Glomerular visceral epithelial cell (primary cell): ENCODE results near the gene SRF.
A peak's percentile ranks its signal among the peaks of the same experiment; 100 is the strongest.

Experiments used
- DNase-seq: peaks from one replicate; pipeline ENCODE4 v3.0.0-alpha.2; 2016; ENCODE audit errors: extremely low spot score

Gene SRF

DNA sequence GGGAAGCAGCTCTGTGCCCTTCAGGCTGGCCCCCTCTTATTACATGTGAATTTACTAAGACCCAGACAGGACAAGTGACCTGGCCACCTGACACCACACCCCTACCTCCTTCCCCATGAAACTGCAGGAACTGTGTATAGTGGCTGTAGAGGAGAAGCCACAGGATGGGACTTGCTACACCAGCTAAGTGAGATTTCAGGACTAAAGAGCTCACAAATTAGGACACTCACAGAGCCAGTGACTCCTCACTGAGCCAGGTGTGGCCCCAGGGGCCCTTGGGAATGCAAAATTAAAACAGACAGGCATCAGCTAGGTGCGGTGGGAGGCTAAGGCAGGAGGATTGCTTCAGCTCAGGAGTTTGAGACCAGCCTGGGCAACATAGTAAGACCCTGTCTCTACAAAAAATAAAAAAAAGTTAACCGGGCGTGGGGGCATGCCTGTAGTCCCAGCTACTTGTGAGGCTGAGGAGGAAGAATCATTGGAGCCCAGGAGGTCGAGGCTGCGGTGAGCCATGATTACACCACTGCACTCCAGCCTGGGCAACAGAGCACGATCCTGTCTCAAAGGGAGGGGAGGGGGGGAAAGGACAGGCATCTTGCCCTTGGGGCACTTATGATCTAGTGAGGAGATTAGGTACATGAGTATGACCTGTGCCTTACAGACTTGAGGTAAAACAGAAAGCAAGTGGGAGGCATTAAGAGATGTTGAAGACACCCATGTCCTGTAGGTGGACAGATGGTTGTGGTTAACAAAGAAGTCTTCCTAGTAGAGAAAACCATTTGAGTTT lies 23.2 kb upstream of the SRF start:
- no peak for DNase-seq

DNA sequence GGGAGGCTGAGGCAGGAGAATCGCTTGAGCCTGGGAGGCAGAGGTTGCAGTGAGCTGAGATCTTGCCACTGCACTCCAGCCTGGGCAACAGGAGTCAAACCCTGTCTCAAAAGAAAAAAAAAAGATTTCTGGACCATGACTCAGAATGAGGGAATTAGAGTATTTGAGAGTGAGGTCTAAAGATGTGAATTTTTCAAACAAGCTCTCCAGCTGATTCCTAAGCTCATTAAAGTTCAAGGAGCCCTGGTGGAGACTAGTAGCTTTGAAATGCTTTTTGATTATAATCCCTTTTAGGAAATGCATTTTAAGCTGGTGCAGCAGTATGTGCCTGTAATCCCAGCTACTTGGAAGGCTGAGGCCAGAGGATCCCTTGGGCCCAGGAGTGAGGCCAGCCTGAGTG lies 21.8 kb upstream of the SRF start:
- no peak for DNase-seq

DNA sequence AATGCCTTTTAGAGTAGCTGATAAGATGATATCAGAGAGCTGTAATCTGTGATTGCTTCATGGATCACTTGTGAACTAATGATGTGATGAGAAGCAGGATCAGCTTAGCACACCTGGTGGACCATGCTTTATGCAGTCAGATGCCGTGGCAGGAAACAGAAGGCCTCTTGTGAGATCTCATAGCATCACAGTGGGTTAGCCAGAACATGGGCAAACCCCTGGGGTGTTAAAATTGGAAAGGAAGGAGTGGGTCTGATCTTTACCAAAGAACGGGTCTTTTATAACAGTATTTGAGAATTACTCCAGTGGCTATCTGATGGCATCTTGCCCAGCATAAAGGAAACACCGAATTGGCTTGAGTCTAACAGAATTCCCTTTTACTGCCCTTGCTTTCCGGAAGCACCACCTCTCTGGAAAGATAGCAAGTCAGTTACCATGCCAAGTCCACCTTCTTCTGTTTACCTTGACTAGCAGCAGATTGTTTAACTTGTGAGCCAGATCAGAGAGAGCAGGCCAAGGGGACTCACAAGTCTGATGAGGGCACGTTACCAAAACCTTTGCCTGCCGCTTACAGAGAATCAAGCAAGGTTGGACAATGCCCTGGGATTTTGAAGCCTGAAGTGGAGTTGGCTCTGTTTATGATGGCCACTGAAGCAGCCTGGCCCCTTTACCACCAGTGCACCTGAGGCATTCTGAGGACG lies 20.9 kb upstream of the SRF start:
- DNase-seq: no peak

DNA sequence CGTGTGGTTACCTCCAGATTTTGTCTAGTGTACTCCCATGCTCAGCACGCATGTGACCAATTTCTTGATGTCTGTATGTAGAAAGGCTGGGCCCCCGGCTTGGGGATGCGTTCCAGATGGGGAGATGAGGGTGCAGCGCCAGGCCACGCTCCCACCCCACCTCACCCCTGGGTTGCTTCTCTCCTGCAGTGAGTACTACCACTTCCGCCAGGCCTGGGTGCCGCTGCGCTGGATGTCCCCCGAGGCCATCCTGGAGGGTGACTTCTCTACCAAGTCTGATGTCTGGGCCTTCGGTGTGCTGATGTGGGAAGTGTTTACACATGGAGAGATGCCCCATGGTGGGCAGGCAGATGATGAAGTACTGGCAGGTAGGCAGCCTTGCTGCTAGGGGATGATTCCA lies 11.5 kb upstream of the SRF start:
- no peak for DNase-seq

DNA sequence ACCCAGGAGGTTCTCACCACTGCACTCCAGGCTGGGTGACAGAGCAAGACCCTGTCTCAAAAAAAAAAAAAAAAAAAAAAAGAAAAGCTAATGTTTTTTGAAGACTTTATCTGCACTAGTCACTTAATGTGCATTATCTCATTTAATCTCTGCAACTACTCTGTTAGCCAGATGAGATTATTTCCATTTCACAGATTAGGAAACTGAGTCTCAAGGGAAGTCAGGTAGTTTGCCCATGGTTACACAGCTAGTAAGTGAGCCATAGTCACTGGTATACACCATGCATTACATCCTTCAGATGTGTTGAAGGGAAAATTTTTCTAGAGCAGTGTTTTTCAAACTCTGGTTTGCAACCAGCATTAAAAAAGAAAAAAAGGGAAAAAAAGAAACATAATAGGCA lies 7.2 kb upstream of the SRF start:
- no peak for DNase-seq

DNA sequence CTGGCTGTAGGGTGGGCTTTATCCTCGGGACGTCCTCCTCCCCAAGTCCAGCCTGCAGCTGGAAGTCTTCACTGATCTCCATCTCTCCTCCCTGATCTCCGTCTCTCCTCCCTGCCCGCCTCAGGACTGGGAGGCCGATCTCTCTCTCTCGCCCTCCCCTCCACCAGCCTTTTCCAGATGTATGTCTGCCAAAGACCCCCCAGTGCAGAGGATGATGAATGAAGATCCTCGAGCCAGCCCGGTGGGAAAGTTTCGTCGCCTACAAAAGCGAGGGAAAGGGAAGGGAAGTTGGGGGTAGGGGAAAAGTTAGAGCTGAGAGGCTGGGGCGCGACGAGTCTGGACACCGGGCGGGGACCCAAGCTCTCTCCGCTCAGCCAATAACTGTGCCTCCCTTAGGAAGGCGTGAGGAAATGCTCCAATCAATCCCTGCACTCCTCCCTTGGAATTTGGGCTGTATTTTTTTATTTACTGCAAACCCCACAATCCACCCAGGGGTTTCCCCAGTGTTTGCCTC lies 595 bp upstream of the SRF start:
- DNase-seq: no peak

DNA sequence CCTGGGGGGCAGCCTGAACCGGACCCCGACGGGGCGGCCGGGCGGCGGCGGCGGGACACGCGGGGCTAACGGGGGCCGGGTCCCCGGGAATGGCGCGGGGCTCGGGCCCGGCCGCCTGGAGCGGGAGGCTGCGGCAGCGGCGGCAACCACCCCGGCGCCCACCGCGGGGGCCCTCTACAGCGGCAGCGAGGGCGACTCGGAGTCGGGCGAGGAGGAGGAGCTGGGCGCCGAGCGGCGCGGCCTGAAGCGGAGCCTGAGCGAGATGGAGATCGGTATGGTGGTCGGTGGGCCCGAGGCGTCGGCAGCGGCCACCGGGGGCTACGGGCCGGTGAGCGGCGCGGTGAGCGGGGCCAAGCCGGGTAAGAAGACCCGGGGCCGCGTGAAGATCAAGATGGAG lies 636 bp downstream of the SRF start:
- DNase-seq: no peak

DNA sequence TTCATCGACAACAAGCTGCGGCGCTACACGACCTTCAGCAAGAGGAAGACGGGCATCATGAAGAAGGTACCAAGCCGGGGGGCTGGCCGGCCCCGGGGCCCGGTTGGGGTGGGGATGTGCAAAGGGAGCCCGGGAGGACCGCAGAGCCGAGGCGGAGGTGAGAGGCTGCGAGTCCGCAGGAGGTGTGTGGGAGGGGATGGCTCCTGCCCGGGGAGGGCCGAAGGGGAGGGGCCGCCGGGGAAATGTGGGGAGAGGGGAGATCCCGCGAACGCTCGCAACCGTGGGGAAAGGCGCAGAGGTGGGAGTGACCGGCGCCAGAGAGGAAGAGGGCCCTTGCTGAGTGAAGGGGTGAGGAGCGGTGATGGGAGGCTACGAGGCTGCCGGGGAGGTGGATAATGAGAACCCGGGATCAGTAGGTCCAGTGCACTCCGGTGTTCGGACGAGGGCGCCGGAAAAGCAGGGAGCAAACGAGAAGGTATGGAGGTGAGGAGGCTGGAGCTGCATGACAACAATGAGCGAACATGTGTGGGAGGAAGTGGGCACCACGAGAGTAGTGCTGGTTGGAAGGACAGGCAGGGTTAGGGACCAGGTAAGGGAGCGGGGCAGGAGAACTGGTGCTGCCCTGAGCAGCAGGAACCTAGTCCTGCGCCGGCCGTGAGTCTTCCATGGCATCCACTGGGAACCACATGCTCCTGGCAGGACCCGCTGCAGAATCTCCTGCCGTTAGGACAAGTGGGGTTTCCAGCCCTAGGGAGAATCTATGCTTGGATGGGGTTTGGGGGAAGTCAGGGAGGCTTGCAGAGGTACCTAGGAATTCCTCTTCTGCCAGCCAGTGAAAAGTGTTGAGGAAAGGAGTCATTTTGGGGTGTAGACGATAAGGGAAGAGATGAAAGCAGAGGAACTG lies 1.3 kb downstream of the SRF start:
- DNase-seq: peak; percentile 50

DNA sequence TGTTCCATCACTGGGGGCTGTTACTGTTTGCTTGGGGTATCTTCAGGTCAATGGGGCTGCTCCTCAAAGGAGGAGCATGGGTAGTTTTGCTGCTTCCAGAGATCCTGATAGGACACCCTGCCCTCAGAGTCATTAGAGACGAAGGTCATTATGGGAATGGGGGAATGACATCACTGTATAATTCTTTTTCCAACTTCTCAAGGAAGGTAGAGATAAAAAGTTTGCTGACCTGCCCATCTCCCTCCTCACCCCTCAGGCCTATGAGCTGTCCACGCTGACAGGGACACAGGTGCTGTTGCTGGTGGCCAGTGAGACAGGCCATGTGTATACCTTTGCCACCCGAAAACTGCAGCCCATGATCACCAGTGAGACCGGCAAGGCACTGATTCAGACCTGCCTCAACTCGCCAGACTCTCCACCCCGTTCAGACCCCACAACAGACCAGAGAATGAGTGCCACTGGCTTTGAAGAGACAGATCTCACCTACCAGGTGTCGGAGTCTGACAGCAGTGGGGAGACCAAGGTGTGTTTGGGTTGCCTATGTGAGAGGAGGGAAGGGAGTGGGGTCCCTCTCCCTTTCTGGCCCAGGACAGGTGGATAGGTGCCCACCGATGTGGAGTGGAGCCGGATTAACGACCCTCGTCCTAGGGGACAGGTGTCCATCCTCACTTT lies 2.7 kb downstream of the SRF start:
- no peak for DNase-seq

DNA sequence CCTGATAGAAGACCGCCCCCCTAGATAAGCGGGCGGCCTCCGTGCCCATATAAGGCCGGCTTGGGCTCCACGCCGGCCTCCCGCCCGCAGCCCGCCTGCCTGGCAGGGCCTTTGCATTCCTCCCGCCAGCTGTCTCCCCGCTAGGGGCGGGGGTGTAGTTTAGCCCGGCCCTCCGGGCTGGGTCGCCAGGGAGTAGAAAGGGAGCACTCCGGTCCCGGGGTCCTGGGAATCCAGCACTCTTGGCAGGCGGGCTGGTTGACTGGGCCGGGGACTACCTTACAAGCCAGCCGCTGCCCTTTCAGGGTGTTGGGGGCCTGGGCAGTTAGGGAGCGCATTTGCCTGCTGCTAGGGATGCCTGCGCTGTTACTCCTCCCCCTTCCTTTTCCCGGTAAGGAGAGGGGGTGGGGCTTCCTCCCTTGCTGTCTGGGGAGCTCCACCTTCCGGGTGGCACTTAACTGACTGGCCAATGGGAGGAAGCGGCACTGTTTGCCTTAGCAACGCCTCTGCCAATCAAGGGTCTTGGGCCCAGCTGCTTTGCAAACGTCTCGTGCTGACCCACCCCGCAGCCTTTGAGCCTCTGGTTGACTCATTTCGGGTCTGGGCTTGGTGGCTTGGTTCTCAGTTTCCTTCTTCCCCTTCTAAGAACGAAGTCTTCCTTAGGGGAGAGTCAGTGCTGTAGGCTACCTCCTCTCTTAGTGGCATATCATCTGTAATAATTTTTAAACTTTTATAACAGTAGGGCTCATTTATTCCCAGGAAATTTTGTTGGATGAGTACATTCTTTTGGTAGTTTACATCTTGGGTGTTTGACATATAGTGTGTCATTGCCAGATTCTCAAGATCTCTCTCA lies 3.4 kb downstream of the SRF start:
- peak; percentile 99 for DNase-seq

DNA sequence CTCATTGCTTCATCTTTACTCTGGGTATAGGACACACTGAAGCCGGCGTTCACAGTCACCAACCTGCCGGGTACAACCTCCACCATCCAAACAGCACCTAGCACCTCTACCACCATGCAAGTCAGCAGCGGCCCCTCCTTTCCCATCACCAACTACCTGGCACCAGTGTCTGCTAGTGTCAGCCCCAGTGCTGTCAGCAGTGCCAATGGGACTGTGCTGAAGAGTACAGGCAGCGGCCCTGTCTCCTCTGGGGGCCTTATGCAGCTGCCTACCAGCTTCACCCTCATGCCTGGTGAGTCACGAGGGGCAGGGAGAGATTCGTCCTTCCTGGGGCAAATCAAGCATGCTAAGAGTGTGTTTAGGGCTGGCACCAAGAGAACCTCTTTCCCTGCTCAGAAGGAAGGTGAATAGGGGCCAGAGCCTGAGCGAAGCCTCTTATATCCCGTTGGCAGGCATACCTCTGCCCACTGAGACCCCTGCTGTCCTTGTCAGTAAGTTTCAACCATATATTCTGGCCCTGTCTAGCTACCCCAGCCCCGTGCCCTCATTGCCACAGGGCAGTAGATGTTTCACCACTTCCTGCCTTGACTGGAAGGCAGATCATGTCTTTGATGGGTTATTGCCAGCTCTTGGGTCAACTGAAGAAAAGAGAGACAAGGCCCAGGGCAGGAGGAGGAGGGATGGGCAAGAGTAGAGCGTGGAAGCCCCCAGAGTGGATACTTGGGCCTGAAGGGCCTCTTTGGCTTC lies 4.8 kb downstream of the SRF start:
- no peak for DNase-seq

DNA sequence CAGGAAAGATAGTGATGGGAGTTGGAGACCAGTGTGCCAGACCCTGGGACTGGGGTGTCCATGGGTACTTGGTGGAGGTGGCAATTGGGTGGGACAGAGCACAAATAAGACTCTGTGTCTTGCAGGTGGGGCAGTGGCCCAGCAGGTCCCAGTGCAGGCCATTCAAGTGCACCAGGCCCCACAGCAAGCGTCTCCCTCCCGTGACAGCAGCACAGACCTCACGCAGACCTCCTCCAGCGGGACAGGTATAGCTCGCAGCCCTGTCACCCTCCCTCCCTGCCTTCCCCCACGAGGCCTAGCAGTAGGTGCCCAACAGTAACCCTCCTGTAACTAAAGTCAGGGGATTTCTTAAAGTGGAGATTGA lies 5.3 kb downstream of the SRF start:
- DNase-seq: no peak

DNA sequence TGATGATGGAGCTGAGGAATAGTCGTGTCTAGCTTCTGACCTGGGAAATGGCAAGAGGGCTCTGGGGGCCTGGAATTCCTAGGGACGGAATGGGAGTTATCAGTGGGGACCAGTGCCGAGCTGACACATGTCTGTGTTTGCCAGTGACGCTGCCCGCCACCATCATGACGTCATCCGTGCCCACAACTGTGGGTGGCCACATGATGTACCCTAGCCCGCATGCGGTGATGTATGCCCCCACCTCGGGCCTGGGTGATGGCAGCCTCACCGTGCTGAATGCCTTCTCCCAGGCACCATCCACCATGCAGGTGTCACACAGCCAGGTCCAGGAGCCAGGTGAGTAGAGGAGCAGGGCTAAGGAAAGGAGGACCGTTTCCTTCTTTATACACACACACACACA lies 7.1 kb downstream of the SRF start:
- no peak for DNase-seq

DNA sequence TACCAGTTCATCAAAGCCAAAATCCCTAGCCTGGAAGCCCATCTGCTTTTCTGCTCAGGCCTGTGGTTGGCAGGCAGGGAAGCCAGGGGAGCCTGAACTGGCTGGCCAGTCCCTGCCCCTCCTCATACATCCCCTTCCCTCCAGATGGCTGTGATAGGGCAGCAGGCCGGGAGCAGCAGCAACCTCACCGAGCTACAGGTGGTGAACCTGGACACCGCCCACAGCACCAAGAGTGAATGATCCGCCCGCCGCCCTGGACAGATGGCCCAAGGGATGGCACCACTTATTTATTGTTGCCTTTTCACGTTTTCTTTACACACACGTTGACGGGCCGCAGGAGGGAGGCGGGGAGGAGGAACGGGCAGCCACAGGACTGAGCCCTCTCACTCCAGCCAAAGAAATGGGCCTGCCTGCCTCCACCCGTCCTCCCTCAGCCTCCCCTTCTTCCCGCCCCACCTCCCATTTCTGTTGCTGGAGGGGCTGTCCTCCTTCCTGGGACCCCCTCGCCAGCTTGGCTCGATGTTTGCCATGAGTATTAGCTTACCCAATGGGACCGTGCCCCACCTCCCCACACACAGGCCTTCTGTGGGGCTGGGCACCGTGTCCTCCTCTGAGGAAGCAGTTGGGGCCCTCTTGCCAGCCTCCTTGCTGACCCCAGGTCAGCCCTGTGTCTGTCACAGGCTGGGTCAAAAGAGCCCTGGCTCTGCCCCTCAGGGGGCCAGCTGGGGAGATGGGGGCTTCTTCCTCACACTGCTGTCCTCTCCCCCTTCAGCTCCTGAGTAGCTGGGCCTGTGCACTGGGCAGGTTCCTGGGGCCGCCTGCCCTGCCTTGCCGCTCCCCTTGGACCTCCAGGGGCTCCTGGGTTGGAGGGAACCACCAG lies 8.1 kb downstream of the SRF start:
- no peak for DNase-seq

DNA sequence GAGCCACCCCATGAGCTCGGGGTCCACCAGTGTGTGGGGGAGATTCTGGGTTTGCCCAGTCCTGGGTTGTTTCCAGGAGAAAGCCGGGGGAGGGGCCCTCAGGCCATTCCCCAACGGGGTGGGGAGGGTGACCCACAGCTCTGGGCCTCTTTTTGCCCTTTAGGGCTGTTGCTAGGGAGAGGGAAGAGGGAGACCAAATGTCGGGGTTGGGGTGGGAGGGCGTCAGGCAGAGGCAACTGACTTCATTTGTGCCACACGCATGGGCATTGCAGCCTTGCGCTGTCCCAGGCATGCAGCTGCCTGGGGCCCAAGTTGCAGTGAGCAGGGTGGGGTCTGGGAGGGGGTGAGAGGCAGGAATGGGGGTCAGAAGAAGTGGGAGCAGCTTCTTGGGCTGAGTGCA lies 9.0 kb downstream of the SRF start:
- no peak for DNase-seq

DNA sequence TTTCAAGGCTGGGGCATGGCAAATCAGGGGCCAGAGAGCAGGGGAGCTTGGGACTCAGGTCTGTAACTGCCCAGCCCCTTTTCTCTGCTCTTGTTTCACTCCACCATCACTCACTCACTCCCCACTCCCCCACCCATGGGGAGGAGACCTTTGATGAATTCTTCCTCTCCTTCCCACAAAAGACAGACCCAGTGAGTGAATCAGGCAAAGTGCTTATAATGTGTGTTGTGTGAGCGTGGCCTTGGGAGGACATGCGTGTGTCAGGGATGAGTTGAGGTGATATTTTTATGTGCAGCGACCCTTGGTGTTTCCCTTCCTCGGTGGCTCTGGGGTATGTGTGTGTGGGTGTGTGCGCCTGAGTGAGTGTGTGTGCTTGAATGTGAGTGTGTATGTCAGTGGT lies 9.9 kb downstream of the SRF start:
- no peak for DNase-seq

DNA sequence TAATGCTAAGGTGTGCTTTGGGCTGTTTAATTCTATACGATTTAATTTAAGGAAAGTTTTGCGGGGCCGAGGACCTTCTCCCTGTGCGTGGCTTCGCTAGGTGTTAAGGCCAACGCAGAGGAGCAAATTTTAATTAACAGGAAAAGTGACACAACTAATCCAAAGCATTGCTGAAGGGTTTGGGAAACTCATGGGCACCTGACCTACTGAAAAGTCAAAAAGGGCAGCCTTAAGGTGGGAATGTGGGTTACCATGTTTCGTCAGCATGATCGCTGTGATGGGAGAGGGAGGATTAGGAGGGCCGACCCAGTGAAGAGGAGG lies 10.5 kb downstream of the SRF start:
- no peak for DNase-seq

DNA sequence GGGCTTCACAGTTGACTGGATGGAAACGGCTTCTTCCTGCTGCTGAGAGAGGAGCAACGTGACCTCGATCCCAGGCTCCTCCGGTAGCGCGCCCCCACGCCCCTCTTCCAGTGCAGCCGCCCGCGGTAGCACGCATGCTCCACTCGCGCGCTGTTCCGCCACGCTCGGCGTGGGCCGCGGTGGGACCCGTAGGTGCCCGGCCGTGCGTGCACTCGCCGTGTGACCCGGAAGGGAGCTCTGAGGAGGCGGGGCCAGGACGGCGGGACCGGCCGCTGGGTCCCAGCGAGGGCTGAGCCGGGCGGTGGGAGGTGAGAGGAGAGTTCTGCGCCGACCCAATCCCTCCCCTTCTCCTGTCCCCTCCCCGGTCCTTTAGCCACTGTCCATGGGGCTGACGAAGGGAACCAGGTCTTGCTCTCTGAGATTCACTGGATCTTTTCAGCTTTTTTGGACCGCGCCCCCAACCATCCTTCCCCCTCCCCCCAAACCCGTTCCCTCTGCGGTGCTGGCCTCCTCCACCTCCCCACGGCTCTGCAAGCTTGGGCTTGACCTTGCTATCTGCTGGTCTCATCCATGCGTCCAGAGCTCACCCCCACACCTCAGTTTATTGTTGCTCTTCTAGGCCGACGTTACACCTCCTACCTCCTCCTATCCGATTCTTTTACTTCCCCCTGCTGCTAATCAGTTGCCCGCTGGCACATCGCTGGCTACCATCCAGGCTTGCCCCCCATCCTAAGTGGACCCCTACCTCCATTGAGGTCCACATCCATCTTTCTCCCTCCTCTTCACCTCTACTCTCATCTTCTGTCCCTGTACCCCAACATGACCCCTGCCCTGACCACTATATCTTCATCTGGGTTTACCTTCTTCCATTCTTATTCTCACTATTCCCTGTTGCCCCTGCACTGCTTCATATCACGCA lies 11.1 kb downstream of the SRF start, which contains the start of gene CUL9:
CUL9 (plus strand) TSS at position 255 of the 919 bp plus-strand sequence. CDS start 2,115 bp downstream, outside the sequence.
- DNase-seq: peak; percentile 75
